ENCODE measurements around the gene PDZRN4.

The PDZRN4 gene

DNA sequence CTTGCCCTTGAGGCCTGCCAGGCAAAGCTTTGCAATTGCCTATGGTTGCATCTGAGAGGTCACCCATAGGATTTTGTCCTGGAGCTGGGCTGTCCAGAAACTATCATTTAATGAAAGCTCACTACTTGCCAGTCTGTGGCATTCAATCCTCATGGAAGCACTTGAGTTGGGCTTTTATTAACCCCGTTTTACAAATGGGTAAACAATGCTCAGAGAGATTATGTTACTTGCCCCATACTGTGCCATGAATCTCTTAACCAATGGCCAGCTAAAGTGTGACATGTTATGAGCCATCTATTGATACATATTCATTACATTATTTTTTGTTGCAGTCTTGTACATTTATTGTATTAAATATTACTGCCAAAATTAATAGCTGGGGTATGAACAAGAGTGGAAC, 35.9 kb downstream of the PDZRN4 start:
- ATAC-seq, result no peak
- no peak for TF ChIP-seq TOX (CRISPR knock-in tag; IDR thresholded peaks at IDR 0.05; ENCODE audit: borderline replicate concordance)
- no peak for TF ChIP-seq ESRRG (CRISPR knock-in tag; IDR thresholded peaks at IDR 0.05)

GRCh38 chr12:41225179-41225578, 37.1 kb downstream of the PDZRN4 start:
- ATAC-seq, result no peak

GRCh38 chr12:41228066-41228820, 40.1 kb downstream of the PDZRN4 start:
- no peak for ATAC-seq

More at GRCh38 chr12:41225179-41225578, 37.1 kb downstream of the PDZRN4 start:
- TF ChIP-seq SNAI2 (CRISPR knock-in tag; IDR thresholded peaks at IDR 0.05), result no peak
- TF ChIP-seq OSR1 (CRISPR knock-in tag; IDR thresholded peaks at IDR 0.05), result no peak
- TF ChIP-seq, protein P1, sequence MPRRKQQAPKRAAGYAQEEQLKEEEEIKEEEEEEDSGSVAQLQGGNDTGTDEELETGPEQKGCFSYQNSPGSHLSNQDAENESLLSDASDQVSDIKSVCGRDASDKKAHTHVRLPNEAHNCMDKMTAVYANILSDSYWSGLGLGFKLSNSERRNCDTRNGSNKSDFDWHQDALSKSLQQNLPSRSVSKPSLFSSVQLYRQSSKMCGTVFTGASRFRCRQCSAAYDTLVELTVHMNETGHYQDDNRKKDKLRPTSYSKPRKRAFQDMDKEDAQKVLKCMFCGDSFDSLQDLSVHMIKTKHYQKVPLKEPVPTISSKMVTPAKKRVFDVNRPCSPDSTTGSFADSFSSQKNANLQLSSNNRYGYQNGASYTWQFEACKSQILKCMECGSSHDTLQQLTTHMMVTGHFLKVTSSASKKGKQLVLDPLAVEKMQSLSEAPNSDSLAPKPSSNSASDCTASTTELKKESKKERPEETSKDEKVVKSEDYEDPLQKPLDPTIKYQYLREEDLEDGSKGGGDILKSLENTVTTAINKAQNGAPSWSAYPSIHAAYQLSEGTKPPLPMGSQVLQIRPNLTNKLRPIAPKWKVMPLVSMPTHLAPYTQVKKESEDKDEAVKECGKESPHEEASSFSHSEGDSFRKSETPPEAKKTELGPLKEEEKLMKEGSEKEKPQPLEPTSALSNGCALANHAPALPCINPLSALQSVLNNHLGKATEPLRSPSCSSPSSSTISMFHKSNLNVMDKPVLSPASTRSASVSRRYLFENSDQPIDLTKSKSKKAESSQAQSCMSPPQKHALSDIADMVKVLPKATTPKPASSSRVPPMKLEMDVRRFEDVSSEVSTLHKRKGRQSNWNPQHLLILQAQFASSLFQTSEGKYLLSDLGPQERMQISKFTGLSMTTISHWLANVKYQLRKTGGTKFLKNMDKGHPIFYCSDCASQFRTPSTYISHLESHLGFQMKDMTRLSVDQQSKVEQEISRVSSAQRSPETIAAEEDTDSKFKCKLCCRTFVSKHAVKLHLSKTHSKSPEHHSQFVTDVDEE (CRISPR knock-in tag; IDR thresholded peaks at IDR 0.05), result no peak
- no peak for TF ChIP-seq ESRRG (CRISPR knock-in tag; IDR thresholded peaks at IDR 0.05)
- TF ChIP-seq, protein P2, sequence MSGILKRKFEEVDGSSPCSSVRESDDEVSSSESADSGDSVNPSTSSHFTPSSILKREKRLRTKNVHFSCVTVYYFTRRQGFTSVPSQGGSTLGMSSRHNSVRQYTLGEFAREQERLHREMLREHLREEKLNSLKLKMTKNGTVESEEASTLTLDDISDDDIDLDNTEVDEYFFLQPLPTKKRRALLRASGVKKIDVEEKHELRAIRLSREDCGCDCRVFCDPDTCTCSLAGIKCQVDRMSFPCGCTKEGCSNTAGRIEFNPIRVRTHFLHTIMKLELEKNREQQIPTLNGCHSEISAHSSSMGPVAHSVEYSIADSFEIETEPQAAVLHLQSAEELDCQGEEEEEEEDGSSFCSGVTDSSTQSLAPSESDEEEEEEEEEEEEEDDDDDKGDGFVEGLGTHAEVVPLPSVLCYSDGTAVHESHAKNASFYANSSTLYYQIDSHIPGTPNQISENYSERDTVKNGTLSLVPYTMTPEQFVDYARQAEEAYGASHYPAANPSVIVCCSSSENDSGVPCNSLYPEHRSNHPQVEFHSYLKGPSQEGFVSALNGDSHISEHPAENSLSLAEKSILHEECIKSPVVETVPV (CRISPR knock-in tag; IDR thresholded peaks at IDR 0.05), result no peak
- no peak for TF ChIP-seq PPARA (CRISPR knock-in tag; IDR thresholded peaks at IDR 0.05; ENCODE audit: borderline replicate concordance)
- TF ChIP-seq POU6F1 (CRISPR knock-in tag; IDR thresholded peaks at IDR 0.05; ENCODE audit: borderline replicate concordance, low read depth), result no peak
- TF ChIP-seq ZNF70 (CRISPR knock-in tag; IDR thresholded peaks at IDR 0.05), result no peak
- TF ChIP-seq CREB5 (CRISPR knock-in tag; IDR thresholded peaks at IDR 0.05; ENCODE audit: low read depth), result no peak
- no peak for TF ChIP-seq ZNF565 (CRISPR knock-in tag; conservative IDR thresholded peaks at IDR 0.05; ENCODE audit: low read depth)
- TF ChIP-seq, protein P3, sequence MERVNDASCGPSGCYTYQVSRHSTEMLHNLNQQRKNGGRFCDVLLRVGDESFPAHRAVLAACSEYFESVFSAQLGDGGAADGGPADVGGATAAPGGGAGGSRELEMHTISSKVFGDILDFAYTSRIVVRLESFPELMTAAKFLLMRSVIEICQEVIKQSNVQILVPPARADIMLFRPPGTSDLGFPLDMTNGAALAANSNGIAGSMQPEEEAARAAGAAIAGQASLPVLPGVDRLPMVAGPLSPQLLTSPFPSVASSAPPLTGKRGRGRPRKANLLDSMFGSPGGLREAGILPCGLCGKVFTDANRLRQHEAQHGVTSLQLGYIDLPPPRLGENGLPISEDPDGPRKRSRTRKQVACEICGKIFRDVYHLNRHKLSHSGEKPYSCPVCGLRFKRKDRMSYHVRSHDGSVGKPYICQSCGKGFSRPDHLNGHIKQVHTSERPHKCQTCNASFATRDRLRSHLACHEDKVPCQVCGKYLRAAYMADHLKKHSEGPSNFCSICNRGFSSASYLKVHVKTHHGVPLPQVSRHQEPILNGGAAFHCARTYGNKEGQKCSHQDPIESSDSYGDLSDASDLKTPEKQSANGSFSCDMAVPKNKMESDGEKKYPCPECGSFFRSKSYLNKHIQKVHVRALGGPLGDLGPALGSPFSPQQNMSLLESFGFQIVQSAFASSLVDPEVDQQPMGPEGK (CRISPR knock-in tag; IDR thresholded peaks at IDR 0.05; ENCODE audit: borderline replicate concordance), result no peak
- no peak for TF ChIP-seq ZFP3 (CRISPR knock-in tag; IDR thresholded peaks at IDR 0.05)
- no peak for TF ChIP-seq ZNF8 (CRISPR knock-in tag; IDR thresholded peaks at IDR 0.05)
- TF ChIP-seq ZFP30 (CRISPR knock-in tag; IDR thresholded peaks at IDR 0.05), result no peak
- no peak for TF ChIP-seq RARB (CRISPR knock-in tag; IDR thresholded peaks at IDR 0.05)
- no peak for TF ChIP-seq ZC3H10 (CRISPR knock-in tag; IDR thresholded peaks at IDR 0.05)
- no peak for TF ChIP-seq TCF4 (CRISPR knock-in tag; IDR thresholded peaks at IDR 0.05; ENCODE audit: borderline replicate concordance)
- no peak for TF ChIP-seq ARNTL (CRISPR knock-in tag; IDR thresholded peaks at IDR 0.05; ENCODE audit: borderline replicate concordance, low read depth)

More at GRCh38 chr12:41228066-41228820, 40.1 kb downstream of the PDZRN4 start:
- TF ChIP-seq ARNTL (CRISPR knock-in tag; IDR thresholded peaks at IDR 0.05; ENCODE audit: borderline replicate concordance, low read depth) (no peak), OSR1 (CRISPR knock-in tag; IDR thresholded peaks at IDR 0.05) (no peak), ISL1 (CRISPR knock-in tag; IDR thresholded peaks at IDR 0.05) (no peak), CSDC2 (CRISPR knock-in tag; IDR thresholded peaks at IDR 0.05) (no peak)
